D721Med (cell line): ENCODE data around the gene PDZRN3.

Experiments used
- DNase-seq: peaks from one replicate; pipeline ENCODE4 v3.0.0; 2011; ENCODE audit warnings: low spot score; ENCODE audit not compliant: insufficient read length
- FAIRE-seq: peaks from 2 replicates; lab custom pipeline; 2011; peaks lifted over from hg19 to GRCh38; lab: Jason Lieb, UNC
- TF ChIP-seq, protein P1 (sequence below): IDR thresholded peaks from 2 replicates; pipeline ENCODE4 v1.5.1; 2012; ENCODE audit warnings: mild to moderate bottlenecking, control low read depth; ENCODE audit not compliant: insufficient read depth; ENCODE audit errors: missing control alignments

Gene PDZRN3

GRCh38 chr3:73599605-73600004, 25.1 kb downstream of the PDZRN3 start:
- DNase-seq (no peak), FAIRE-seq (no peak)
- TF ChIP-seq, protein P1, sequence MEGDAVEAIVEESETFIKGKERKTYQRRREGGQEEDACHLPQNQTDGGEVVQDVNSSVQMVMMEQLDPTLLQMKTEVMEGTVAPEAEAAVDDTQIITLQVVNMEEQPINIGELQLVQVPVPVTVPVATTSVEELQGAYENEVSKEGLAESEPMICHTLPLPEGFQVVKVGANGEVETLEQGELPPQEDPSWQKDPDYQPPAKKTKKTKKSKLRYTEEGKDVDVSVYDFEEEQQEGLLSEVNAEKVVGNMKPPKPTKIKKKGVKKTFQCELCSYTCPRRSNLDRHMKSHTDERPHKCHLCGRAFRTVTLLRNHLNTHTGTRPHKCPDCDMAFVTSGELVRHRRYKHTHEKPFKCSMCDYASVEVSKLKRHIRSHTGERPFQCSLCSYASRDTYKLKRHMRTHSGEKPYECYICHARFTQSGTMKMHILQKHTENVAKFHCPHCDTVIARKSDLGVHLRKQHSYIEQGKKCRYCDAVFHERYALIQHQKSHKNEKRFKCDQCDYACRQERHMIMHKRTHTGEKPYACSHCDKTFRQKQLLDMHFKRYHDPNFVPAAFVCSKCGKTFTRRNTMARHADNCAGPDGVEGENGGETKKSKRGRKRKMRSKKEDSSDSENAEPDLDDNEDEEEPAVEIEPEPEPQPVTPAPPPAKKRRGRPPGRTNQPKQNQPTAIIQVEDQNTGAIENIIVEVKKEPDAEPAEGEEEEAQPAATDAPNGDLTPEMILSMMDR, result no peak

- TF ChIP-seq, protein P1, result no peak
- FAIRE-seq (no peak), DNase-seq (no peak)
Measured at GRCh38 chr3:73597476-73597875, 27.3 kb downstream of the PDZRN3 start.

DNA sequence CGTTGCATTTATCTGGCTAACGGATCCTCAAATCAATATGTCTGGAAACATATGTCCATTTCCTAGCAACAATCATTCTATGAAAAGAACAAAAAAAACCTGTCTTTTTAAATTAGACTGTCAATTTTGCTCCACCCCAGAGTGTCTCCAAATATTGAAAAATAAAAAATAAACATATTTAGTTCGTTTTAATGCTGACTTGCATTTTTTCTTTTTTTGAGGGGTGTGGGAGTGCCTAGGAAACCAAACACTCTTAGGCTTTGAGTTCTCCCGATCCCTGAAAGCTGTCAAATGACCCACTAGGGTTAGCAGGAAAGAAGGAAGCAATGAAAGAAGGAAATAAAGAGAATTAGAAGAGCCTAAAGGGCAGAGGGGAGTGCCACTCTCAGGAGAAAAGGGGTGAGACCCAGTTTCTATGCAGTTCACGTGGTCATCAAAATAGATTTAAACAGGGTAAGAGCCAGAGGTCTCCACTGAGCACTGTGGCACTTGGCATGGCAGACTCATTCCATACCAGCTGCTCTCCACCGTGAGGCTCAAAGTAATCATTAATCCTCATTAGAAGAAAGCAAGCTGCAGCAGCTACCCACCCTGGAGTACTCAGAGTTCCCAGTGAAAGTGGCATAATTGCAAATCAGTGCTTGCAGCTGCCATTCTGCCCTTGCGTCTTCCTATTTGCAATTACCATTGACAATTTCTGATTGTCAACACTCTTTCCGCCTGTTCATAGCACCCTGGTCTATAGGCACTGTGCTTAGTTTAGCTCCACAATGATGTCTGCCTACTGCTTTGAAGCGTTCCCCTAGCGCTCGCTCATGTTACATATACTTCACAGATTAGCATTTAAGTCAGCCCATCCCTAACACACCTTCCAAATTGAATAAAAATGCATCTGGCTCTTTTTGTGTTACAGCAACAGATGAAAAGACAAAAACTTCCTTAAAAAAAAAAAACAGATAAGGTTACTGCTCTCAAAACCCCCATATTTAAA, 32.3 kb downstream of the PDZRN3 start:
- peak; percentile 63 for FAIRE-seq
- TF ChIP-seq, protein P1, result peak; percentile 9
- no peak for DNase-seq

- TF ChIP-seq, protein P1, result no peak
- DNase-seq (no peak), FAIRE-seq (peak; percentile 53)
Measured at GRCh38 chr3:73591286-73591800, 33.4 kb downstream of the PDZRN3 start.

DNA sequence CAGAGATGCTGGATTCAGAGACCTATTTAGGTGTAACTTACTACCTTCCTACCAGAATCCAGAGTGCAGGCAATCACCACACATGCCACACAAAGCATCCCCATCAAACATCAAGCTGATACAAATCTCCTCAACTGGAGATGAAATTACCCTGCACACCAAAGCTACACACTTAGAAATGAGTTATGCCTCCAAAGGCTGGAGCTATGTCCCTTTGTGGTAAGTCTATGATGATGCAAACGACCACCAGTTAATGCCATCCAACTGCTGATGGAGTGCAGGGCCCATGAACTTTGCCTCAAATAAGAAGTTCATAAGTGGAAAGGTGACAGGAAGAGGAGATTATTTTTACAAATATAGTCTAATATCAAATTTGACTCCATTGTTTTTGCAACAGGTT, 38.1 kb downstream of the PDZRN3 start:
- TF ChIP-seq, protein P1, result no peak
- FAIRE-seq (no peak), DNase-seq (no peak)

DNA sequence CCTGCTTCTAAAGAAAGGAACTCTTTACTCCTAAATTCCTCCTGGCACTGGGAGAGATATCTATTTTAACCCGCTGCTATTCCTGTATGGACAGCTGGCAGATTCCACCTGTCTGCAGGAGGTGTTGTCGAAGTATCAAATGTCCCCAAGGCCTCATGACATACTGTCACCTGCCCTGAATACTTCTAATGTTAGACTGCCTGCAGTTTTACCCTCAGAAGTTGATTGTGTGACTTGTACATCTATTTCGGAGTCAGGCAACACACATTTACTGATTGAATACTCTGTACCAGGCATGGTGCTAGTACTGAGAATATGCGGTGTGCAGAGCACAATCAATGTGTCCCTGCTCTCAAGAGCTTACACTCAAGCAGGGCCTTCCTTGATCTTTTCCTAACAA, 38.6 kb downstream of the PDZRN3 start:
- FAIRE-seq, result no peak
- TF ChIP-seq, protein P1, result no peak
- no peak for DNase-seq

DNA sequence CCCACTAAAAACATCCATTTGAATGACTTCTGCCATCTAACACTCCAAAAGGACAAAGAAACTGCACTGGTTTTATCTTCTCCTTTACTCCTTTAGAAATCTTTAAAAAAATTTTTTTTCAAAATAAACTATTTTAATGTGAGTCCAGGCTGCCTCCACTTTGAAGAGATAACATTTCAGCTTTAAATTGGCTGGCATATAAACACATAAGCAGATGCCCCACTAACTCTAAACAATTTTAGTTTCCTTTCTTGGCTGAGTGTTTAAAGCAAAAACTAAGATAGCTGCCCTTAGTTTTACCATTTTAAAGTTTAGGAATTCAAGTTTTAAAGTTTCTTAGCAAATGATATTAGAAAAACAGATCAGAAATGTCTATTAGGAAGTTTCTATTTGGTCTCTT, 39.9 kb downstream of the PDZRN3 start:
- no peak for DNase-seq
- FAIRE-seq, result no peak
- TF ChIP-seq, protein P1, result no peak
